Fibroblast of pulmonary artery (primary cell): ENCODE measurements around the gene TENM3.

Experiments
- DNase-seq: peaks from one replicate; pipeline ENCODE4 v3.0.0-alpha.2; 2010; ENCODE audit warnings: low read depth
- H3K4me3 ChIP-seq: replicated peaks from 2 replicates; pipeline ENCODE4 v1.5.1; 2011; ENCODE audit warnings: low read depth, mild to moderate bottlenecking, control low read depth, low read length, moderate library complexity
- CTCF ChIP-seq: IDR thresholded peaks from 2 replicates; pipeline ENCODE4 v1.5.1; 2011; ENCODE audit warnings: mild to moderate bottlenecking, control low read depth, low read length, inconsistent platforms; ENCODE audit errors: missing control alignments

TENM3 gene

GRCh38 chr4:182758273-182758672 lies 515.1 kb downstream of the TENM3 start:
- no peak for DNase-seq
- no peak overlapping the region for H3K4me3 ChIP-seq
- no peak for TF ChIP-seq CTCF

- no peak overlapping the region for H3K4me3 ChIP-seq
- no peak for TF ChIP-seq CTCF
- DNase-seq, result no peak
Measured at GRCh38 chr4:182760551-182761043, 517.4 kb downstream of the TENM3 start.

- peak; percentile 7 for DNase-seq
- TF ChIP-seq CTCF, result no peak
Measured at GRCh38 chr4:182764137-182764536, 520.9 kb downstream of the TENM3 start.

GRCh38 chr4:182764642-182765041 lies 521.4 kb downstream of the TENM3 start:
- DNase-seq, result no peak
- no peak for TF ChIP-seq CTCF
- no peak overlapping the region for H3K4me3 ChIP-seq

More at GRCh38 chr4:182764137-182764536, 520.9 kb downstream of the TENM3 start:
- no peak overlapping the region for H3K4me3 ChIP-seq

GRCh38 chr4:182765987-182766856 lies 523.0 kb downstream of the TENM3 start:
- H3K4me3 ChIP-seq, result no peak overlapping the region
- DNase-seq, result no peak
- TF ChIP-seq CTCF, result no peak

- no peak for TF ChIP-seq CTCF
- no peak for DNase-seq
- no peak overlapping the region for H3K4me3 ChIP-seq
Measured at GRCh38 chr4:182766857-182767250, 523.7 kb downstream of the TENM3 start.
